B cell (primary cell): Measurements from ENCODE around the gene MCM7. TPM values are rescaled to one million over a fixed set of nuclear protein-coding genes. Genes with fewer than 3 reads are reported as not detected.

Experiments
- ATAC-seq: fragments of 200-7000 bp; cut with Tn5 transposase; one replicate; pipeline ENCODE4 v1.10.0; 2021; ENCODE audit warnings: low read depth, mild to moderate bottlenecking, moderate number of reproducible peaks, moderate library complexity
- CTCF ChIA-PET: fragments of 350-600 bp; sonication (Branson Sonifier 250); formaldehyde crosslinking; loops from one replicate; lab custom pipeline; 2021; ENCODE audit warnings: antibody characterized with exemption, inconsistent platforms; lab: Charles Lee
- POLR2A ChIA-PET: fragments of 350-600 bp; sonication (Branson Sonifier 250); formaldehyde crosslinking; loops from one replicate; lab custom pipeline; 2021; ENCODE audit warnings: antibody characterized with exemption; lab: Charles Lee
- DNase-seq: peaks from one replicate; pipeline ENCODE4 v3.0.0; 2013
- H2AFZ ChIP-seq: 2 replicates; pipeline ENCODE4 v1.6.1; 2012; ENCODE audit warnings: mild to moderate bottlenecking, low read depth, low read length; ENCODE audit not compliant: insufficient read depth, poor library complexity, severe bottlenecking
- H3K27ac ChIP-seq, 2 donors: 1 replicate in 1 of 2; 2 replicates in 1 of 2; pipeline ENCODE4 v1.5.1; 2012 to 2013; ENCODE audit warnings: low read length in 2 of 2, mild to moderate bottlenecking in 2 of 2, moderate library complexity in 1 of 2
- H3K27me3 ChIP-seq, 4 experiments: fragments of 200-600 bp in 1 of 4; sonication (generic) in 1 of 4; replicated peaks in 1 of 4; 1 replicate in 2 of 4; 2 replicates in 2 of 4; pipeline versions ENCODE4 v1.6.1 to v1.7.0; 2013 to 2016; ENCODE audit warnings: low read length in 3 of 4, mild to moderate bottlenecking in 2 of 4, mixed read lengths in 1 of 4, moderate library complexity in 1 of 4; ENCODE audit not compliant: insufficient read depth in 4 of 4, control insufficient read depth in 3 of 4; ENCODE audit errors: control extremely low read depth in 1 of 4
- H3K36me3 ChIP-seq, 2 experiments: replicated peaks in 1 of 2; 1 replicate in 1 of 2; 2 replicates in 1 of 2; pipeline versions ENCODE4 v1.6.1 to v1.7.1; 2013; ENCODE audit warnings: low read length in 1 of 2; ENCODE audit not compliant: insufficient read depth in 2 of 2, control insufficient read depth in 1 of 2; ENCODE audit errors: control extremely low read depth in 1 of 2, extremely low read depth in 1 of 2
- H3K4me1 ChIP-seq, 2 donors: fragments of 200-600 bp in 1 of 2; sonication (generic) in 1 of 2; 1 replicate in 1 of 2; 2 replicates in 1 of 2; pipeline versions ENCODE4 v1.5.1 to v1.6.1; 2013 to 2017; ENCODE audit warnings: low read length in 2 of 2; ENCODE audit not compliant: control insufficient read depth in 2 of 2, insufficient read depth in 2 of 2
- H3K4me2 ChIP-seq: replicated peaks from 2 replicates; pipeline ENCODE3; 2012; ENCODE audit warnings: mild to moderate bottlenecking, low read depth, low read length; ENCODE audit not compliant: poor library complexity, severe bottlenecking
- H3K4me3 ChIP-seq, 5 experiments: fragments of 200-600 bp in 1 of 5; sonication (generic) in 1 of 5; 1 replicate in 3 of 5; 2 replicates in 2 of 5; pipeline versions ENCODE4 v1.5.1 to v1.7.0; 2011 to 2016; ENCODE audit warnings: low read length in 4 of 5, mild to moderate bottlenecking in 4 of 5, low read depth in 2 of 5, control low read depth in 1 of 5, moderate library complexity in 1 of 5; ENCODE audit not compliant: insufficient read depth in 1 of 5; ENCODE audit errors: control extremely low read depth in 1 of 5, extremely low read depth in 1 of 5
- H3K79me2 ChIP-seq: fragments of 200-600 bp; sonication (generic); one replicate; pipeline ENCODE4 v1.6.0; 2016; ENCODE audit warnings: low read length; ENCODE audit not compliant: control insufficient read depth, insufficient read depth
- H3K9ac ChIP-seq: fragments of 200-600 bp; sonication (generic); 2 replicates; pipeline ENCODE4 v1.6.1; 2017; ENCODE audit warnings: mild to moderate bottlenecking, low read length, moderate library complexity
- H3K9me3 ChIP-seq, 3 donors: one replicate each; pipeline versions ENCODE4 v1.6.1 to v1.7.1; 2013; ENCODE audit warnings: low read length in 2 of 3; ENCODE audit not compliant: control insufficient read depth in 2 of 3, insufficient read depth in 1 of 3; ENCODE audit errors: control extremely low read depth in 1 of 3
- H4K20me1 ChIP-seq: 2 replicates; pipeline ENCODE4 v1.6.0; 2012; ENCODE audit warnings: mild to moderate bottlenecking, low read length; ENCODE audit not compliant: insufficient read depth, control insufficient read depth, poor library complexity, severe bottlenecking
- H3K27ac Mint-ChIP-seq: one replicate; pipeline ENCODE4 v1.8.0; 2021; ENCODE audit warnings: mixed read lengths
- H3K27me3 Mint-ChIP-seq: one replicate; pipeline ENCODE4 v1.8.0; 2021; ENCODE audit warnings: mixed read lengths
- H3K4me1 Mint-ChIP-seq: one replicate; pipeline ENCODE4 v1.8.0; 2021; ENCODE audit warnings: mixed read lengths
- H3K4me3 Mint-ChIP-seq: one replicate; pipeline ENCODE4 v1.8.0; 2021; ENCODE audit warnings: mixed read lengths
- H3K9me3 Mint-ChIP-seq: one replicate; pipeline ENCODE4 v1.8.0; 2022; ENCODE audit warnings: mixed read lengths; ENCODE audit not compliant: insufficient read depth
- EZH2 ChIP-seq: IDR thresholded peaks from 2 replicates; pipeline ENCODE4 v1.6.1; 2012; ENCODE audit warnings: borderline replicate concordance, low read depth, mild to moderate bottlenecking, moderate library complexity, low read length; ENCODE audit not compliant: insufficient read depth, poor library complexity, severe bottlenecking
- WGBS: methylation state at CpG from one replicate; pipeline ENCODE4 v1.1.5; 2013; ENCODE audit warnings: missing lambda C conversion rate; ENCODE audit not compliant: insufficient coverage; 5-methylcytosine and 5-hydroxymethylcytosine counted together
- intact Hi-C: fragments of 100-400 bp; cut with micrococcal nuclease; formaldehyde crosslinking; loops from one replicate; pipeline ENCODE4 v1.10.0; 2022
- polyA plus RNA-seq: library from polyadenylated mRNA; depleted of rRNA; stranded (reverse); fragments of >200 nt; gene quantifications from 2 replicates; pipeline ENCODE4 v1.2.3, GENCODE V29; 2012
- total RNA-seq, 2 donors: library from RNA; stranded (reverse); fragments of 120-200 nt in 1 of 2; gene quantifications; 1 replicate in 1 of 2; 2 replicates in 1 of 2; pipeline versions ENCODE4 v1.2.3 to v1.2.4, GENCODE V29; 2013 to 2022
- TF ChIP-seq, protein P1 (sequence below): fragments of 200-600 bp; IDR thresholded peaks from one replicate; pipeline ENCODE4 v1.8.0; 2022; ENCODE audit warnings: antibody characterized with exemption, mild to moderate bottlenecking

The MCM7 gene
- total and polyA plus RNA-seq, 2 donors (not counting 1 experiment from before 2014, with no cell fraction given), result 154 to 171 TPM

GRCh38 chr7:100066953-100067352 is 34.2 kb downstream of the MCM7 start:
- Histone ChIP-seq H3K27ac (no peak overlapping the region), H3K4me2 (no peak overlapping the region), H4K20me1 (no peaks in the 10 kb centered on the region), H3K9ac (no peak overlapping the region), H2AFZ (no peak overlapping the region), H3K4me3 (no peak overlapping the region), H3K79me2 (no peaks in the 10 kb centered on the region), H3K27me3 (no peaks in the 10 kb centered on the region), H3K4me1 (no peaks in the 10 kb centered on the region), H3K9me3 (peaks cover 1 to 30% (median 20%) of the 10 kb centered on the region in 3 donors), H3K36me3 (peaks cover 15 to 30% of the 10 kb centered on the region in 2 experiments)
- no peak for TF ChIP-seq EZH2
- TF ChIP-seq, protein P1, sequence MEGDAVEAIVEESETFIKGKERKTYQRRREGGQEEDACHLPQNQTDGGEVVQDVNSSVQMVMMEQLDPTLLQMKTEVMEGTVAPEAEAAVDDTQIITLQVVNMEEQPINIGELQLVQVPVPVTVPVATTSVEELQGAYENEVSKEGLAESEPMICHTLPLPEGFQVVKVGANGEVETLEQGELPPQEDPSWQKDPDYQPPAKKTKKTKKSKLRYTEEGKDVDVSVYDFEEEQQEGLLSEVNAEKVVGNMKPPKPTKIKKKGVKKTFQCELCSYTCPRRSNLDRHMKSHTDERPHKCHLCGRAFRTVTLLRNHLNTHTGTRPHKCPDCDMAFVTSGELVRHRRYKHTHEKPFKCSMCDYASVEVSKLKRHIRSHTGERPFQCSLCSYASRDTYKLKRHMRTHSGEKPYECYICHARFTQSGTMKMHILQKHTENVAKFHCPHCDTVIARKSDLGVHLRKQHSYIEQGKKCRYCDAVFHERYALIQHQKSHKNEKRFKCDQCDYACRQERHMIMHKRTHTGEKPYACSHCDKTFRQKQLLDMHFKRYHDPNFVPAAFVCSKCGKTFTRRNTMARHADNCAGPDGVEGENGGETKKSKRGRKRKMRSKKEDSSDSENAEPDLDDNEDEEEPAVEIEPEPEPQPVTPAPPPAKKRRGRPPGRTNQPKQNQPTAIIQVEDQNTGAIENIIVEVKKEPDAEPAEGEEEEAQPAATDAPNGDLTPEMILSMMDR, result no peak
- DNase-seq, result no peak
- 99% methylated on average over 6 of the region's 7 CpGs for WGBS
- no peaks in the 10 kb centered on the region for H3K4me1 Mint-ChIP-seq
- H3K27ac Mint-ChIP-seq, result no peak overlapping the region
- CTCF ChIA-PET, result no interaction called here
- intact Hi-C loops, result no loop called here
- H3K27me3 Mint-ChIP-seq, result no peaks in the 10 kb centered on the region
- ATAC-seq, result no peak
- H3K4me3 Mint-ChIP-seq, result no peak overlapping the region
- POLR2A ChIA-PET, result no interaction called here
- H3K9me3 Mint-ChIP-seq, result peaks cover 8% of the 10 kb centered on the region

- Histone ChIP-seq H3K27me3 (no peaks in the 10 kb centered on the region), H4K20me1 (no peaks in the 10 kb centered on the region), H3K4me1 (no peaks in the 10 kb centered on the region), H3K9ac (no peak overlapping the region), H3K4me3 (no peak overlapping the region), H3K36me3 (peaks cover 2 to 17% of the 10 kb centered on the region in 2 experiments), H3K79me2 (no peaks in the 10 kb centered on the region), H2AFZ (no peak overlapping the region), H3K9me3 (peaks cover 0 to 17% (median 7%) of the 10 kb centered on the region in 3 donors), H3K4me2 (no peak overlapping the region), H3K27ac (no peak overlapping the region)
- no peak for TF ChIP-seq EZH2
- TF ChIP-seq, protein P1, result no peak
- ChIA-PET CTCF (no interaction called here), POLR2A (interaction anchor here (0.6 kb wide), 1 partner anchor 40 kb away, joined by 7 read pairs; no protein-coding TSS in a partner anchor)
- Mint-ChIP-seq H3K27me3 (no peaks in the 10 kb centered on the region), H3K9me3 (no peaks in the 10 kb centered on the region), H3K27ac (no peak overlapping the region), H3K4me1 (no peaks in the 10 kb centered on the region), H3K4me3 (no peak overlapping the region)
- intact Hi-C loops, result no loop called here
- DNase-seq (no peak), ATAC-seq (no peak)
- WGBS, result 96% methylated on average over 5 of the region's 8 CpGs
Measured at GRCh38 chr7:100065452-100066186, 35.6 kb downstream of the MCM7 start.
